HG02840 (cell line): ENCODE measurements around the gene SRPX2.
"Not testable (repeated sequence)": the region's sequence is repeated elsewhere in the genome, so short reads cannot be mapped to it uniquely, and the experiment has no call there.

Source experiments
- ATAC-seq: cut with Tn5 transposase; IDR thresholded peaks from one replicate; pipeline ENCODE4 v1.9.1; 2021; ENCODE audit warnings: mild to moderate bottlenecking, moderate library complexity, moderate number of reproducible peaks; ENCODE audit not compliant: unreplicated experiment, low FRiP score

The SRPX2 gene

GRCh38 chrX:100695991-100696390 lies 52.0 kb downstream of the SRPX2 start:
- no peak for ATAC-seq

DNA sequence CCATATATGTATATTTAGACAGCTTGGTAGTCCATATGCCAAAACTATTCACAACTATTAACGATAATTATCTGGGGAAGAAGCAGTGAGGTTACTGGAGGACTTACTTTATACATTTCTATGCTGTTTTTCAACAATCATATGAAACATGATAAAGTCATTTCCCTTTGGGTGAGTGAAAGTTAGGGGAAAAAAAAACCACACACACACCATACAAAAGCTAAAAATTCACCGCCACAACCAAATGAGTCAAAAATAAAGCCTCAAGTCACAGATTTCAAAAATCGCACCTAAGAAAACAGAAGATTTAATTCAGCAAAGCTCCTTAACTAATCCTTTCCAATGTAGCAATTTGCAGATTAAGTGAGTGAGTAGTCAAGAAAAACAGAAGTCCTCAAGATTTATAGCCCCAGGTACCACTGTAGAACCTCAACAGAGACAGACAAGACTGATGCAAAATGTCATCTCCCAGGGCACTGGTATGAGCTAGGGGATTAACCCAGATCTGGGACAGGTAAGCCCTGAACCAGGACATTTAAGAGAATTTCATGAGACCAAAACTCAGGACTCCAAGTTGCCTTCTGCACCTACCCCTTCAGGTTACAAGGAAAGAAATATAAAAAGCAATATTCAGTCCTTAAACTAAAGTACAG lies 52.8 kb downstream of the SRPX2 start:
- ATAC-seq = no peak

DNA sequence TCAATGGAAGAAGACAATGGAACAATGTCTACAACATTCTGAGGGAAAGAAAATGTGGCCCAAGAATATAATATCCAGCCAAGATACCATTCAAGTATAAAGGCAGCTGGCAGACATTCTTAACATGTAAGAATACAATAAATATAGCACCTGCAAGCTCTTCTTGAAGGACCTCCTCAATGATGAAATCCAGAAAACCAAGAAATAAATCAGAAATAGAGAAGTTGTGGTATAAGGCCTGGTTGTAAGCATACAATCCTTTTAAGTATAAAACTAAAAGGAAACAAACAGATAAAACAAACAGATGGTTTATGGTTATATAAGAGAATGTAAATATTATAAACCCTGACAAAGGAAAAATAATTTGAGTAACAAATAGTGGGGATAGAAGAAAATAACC lies 54.6 kb downstream of the SRPX2 start:
- ATAC-seq = no peak

GRCh38 chrX:100700809-100701208 lies 56.8 kb downstream of the SRPX2 start:
- ATAC-seq = no peak

- ATAC-seq = no peak
Measured at GRCh38 chrX:100704581-100705203, 60.7 kb downstream of the SRPX2 start.

- ATAC-seq = no peak
Measured at GRCh38 chrX:100710816-100711215, 66.8 kb downstream of the SRPX2 start.

DNA sequence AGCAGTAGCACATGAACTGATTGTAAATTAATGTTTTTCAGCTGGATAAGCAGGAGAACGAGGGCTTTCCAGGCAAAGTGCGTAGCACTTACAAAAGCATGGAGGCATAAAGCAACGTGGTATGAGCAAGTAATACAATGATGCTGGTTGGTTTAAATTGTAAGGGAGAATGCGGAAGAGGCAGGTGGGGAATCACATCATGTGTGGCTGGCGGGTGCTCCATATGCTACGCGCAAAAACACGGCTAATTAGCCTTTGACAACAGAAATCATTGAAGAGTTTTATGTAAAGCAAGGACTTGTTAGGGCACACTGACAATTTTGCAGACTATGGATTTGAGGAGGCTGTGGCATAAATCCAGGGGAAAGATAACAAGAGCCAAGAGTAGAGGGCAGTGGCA lies 73.4 kb downstream of the SRPX2 start:
- ATAC-seq = no peak

- no peak for ATAC-seq
Measured at GRCh38 chrX:100719139-100719538, 75.1 kb downstream of the SRPX2 start.

GRCh38 chrX:100720301-100720700 lies 76.3 kb downstream of the SRPX2 start:
- ATAC-seq = no peak

- ATAC-seq = no peak
Measured at GRCh38 chrX:100721328-100721727, 77.3 kb downstream of the SRPX2 start.

GRCh38 chrX:100724006-100724405 lies 80.0 kb downstream of the SRPX2 start:
- not testable (repeated sequence) for ATAC-seq
